HAP-1 (cell line): ENCODE results near the gene TSPYL6.
"Not testable (repeated sequence)": the region's sequence is repeated elsewhere in the genome, so short reads cannot be mapped to it uniquely, and the experiment has no call there.

Experiments used
- DNase-seq, 2 experiments: peaks; one replicate each; pipeline ENCODE4 v3.0.0-alpha.2; 2016 to 2020; ENCODE audit warnings: low spot score in 2 of 2
- H3K27me3 ChIP-seq: fragments of 250-450 bp; sonication (Bioruptor Pico); 2 replicates; pipeline ENCODE4 v1.5.1; 2020; ENCODE audit warnings: low read depth, mild to moderate bottlenecking, moderate library complexity
- H3K36me3 ChIP-seq: fragments of 250-450 bp; sonication (Bioruptor Pico); replicated peaks from 2 replicates; pipeline ENCODE4 v1.5.1; 2020; ENCODE audit warnings: mild to moderate bottlenecking
- H3K4me1 ChIP-seq: fragments of 250-450 bp; sonication (Bioruptor Pico); 2 replicates; pipeline ENCODE4 v1.5.1; 2020; ENCODE audit warnings: mild to moderate bottlenecking
- H3K4me3 ChIP-seq: fragments of 250-450 bp; sonication (Bioruptor Pico); 2 replicates; pipeline ENCODE4 v1.5.1; 2020; ENCODE audit warnings: mild to moderate bottlenecking, moderate library complexity
- H3K9me3 ChIP-seq: fragments of 250-450 bp; sonication (Bioruptor Pico); 2 replicates; pipeline ENCODE4 v1.5.1; 2020; ENCODE audit warnings: mild to moderate bottlenecking, moderate library complexity
- in situ Hi-C: fragments of 300-500 bp; cut with MboI; formaldehyde crosslinking; loops from 3 replicates; pipeline ENCODE4 v1.14.3; 2020; ENCODE audit warnings: low sequenced_read_pairs, inconsistent platforms, mixed read lengths

Gene TSPYL6

DNA sequence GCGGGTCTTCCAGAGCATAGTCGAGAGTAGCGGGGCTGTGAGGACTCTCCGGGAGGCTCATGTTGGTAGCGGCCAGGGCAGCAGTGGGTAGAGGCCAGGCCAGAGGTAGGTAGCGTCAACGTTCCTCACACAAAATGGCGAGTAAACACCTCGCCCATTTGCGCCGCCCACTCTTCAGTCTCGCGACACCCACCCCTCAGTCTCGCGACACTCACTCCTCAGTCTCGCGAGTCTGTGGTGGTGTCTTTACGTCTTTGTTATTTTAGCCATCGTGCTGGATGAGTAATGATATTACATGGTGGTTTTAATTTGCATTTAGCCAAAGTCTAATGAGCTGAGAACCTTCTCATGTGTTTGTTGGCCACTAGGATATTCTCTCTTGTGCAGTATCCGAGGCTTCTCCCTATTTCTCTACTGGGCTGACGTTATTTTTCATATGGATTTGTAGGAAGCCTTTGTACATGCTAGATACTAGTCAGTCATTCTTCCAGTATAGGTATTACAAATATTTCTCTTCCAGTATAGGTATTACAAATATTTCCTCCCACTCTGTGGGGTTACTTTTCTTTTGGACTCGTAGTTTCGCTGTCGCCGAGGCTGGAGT, at the start of gene TSPYL6:
TSS of gene TSPYL6 (minus strand) at position 139 of the 604 bp plus-strand sequence. CDS start at position 61, 78 bp downstream.
- Histone ChIP-seq H3K27me3 (no peaks in the 10 kb centered on the region), H3K36me3 (no peaks in the 10 kb centered on the region), H3K4me1 (peaks cover 3% of the 10 kb centered on the region; the same call in 1 of the 2 replicates), H3K4me3 (no peak within 1 kb of the TSS), H3K9me3 (no peaks in the 10 kb centered on the region)
- in situ Hi-C loops = no loop called here
- DNase-seq = no peak

DNA sequence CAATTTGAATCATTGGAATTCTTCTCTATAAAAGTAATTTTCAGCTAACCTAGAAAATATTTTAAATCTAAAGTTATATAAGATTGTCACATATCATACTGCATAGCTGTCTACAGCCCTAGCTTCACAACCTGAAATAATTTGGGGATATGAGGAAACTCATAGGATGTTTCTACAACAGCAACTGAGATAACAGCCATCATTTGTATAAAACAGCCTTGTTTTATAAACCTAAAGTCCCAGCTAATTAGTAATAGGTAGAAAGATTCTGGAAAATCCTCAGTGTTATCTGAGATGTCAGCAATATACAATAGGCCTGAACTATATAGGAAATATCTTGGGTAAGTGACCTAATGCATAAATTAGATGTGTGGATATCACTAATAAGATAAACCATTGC, 47.6 kb upstream of the TSPYL6 start:
- Histone ChIP-seq H3K4me3 (no peak overlapping the region), H3K27me3 (no peaks in the 10 kb centered on the region), H3K9me3 (no peaks in the 10 kb centered on the region), H3K36me3 (no peaks in the 10 kb centered on the region), H3K4me1 (no peaks in the 10 kb centered on the region)
- in situ Hi-C loops = no loop called here
- no peak for DNase-seq

GRCh38 chr2:54298514-54298913, 42.5 kb upstream of the TSPYL6 start:
- DNase-seq = no peak
- no peak overlapping the region for H3K4me3 ChIP-seq

DNA sequence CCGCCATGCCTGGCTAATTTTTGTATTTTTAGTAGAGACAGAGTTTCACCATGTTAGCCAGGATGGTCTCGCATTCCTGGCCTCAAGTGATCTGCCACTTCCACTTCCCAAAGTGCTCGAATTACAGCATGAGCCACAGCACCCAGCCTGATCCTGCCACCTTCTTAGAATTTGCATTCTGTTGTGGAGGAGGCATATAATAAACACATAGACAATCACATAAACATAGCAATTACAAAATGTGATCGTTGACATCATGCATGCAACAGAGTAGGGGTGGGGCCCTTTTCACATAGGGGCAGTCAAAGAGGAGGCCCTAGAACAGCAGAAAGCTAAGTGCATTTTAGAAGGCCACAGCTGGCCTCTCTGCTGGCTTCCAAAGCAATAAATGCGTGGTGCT, 39.9 kb upstream of the TSPYL6 start:
- no peak for DNase-seq
- H3K4me3 ChIP-seq = no peak overlapping the region
- in situ Hi-C loops = no loop called here
- peaks cover 5% of the 10 kb centered on the region for H3K4me1 ChIP-seq
- H3K27me3 ChIP-seq = no peaks in the 10 kb centered on the region
- no peaks in the 10 kb centered on the region for H3K9me3 ChIP-seq
- no peaks in the 10 kb centered on the region for H3K36me3 ChIP-seq

More at GRCh38 chr2:54298514-54298913, 42.5 kb upstream of the TSPYL6 start:
- Histone ChIP-seq H3K9me3 (no peaks in the 10 kb centered on the region), H3K4me1 (no peaks in the 10 kb centered on the region), H3K27me3 (no peaks in the 10 kb centered on the region), H3K36me3 (no peaks in the 10 kb centered on the region)
- in situ Hi-C loops = no loop called here

GRCh38 chr2:54294665-54295064, 38.6 kb upstream of the TSPYL6 start:
- peaks cover 11% of the 10 kb centered on the region for H3K4me1 ChIP-seq
- H3K36me3 ChIP-seq, in situ Hi-C loops, H3K4me3 ChIP-seq, DNase-seq, H3K9me3 ChIP-seq, H3K27me3 ChIP-seq: not testable (repeated sequence)

DNA sequence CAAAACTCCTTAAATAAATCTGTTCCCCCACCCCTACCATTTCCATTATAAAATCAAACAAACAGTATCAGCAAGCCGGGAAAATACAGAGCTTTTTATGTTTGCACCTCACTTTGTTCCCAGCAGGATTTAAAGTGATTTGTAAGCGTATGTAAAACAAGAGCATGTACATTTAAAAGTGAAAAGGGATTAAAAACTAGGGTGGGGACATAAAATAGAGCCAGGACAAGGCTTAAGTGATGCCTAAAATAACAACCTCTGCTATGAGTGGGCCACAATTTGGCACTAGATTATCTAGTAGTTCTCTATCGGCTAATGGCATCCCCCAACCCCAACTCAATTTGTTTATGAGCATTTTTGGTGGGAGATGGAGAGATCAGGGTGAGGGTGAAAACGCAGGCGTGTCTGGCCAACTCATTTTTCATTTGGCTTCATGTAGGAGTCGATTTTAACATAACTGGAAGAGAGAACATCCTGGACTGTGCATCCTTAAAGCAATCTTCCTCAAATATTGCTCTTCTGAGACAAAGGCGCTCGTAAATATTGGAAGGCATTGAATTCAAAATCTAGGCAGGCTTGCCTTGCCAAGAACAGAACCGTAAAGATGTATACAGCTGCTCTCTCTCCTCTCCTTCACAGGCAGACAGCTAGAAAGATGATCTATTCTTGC, 34.5 kb upstream of the TSPYL6 start:
- no peaks in the 10 kb centered on the region for H3K27me3 ChIP-seq
- H3K4me3 ChIP-seq = peak overlapping the region; percentile 30
- no peaks in the 10 kb centered on the region for H3K36me3 ChIP-seq
- peaks cover 24% of the 10 kb centered on the region for H3K4me1 ChIP-seq
- H3K9me3 ChIP-seq = no peaks in the 10 kb centered on the region
- DNase-seq = peak; percentile 50 to 96
- in situ Hi-C loops = no loop called here

- peak; percentile 76 for DNase-seq
- Histone ChIP-seq H3K36me3 (no peaks in the 10 kb centered on the region), H3K9me3 (no peaks in the 10 kb centered on the region), H3K4me1 (peaks cover 24% of the 10 kb centered on the region), H3K27me3 (no peaks in the 10 kb centered on the region), H3K4me3 (peak overlapping the region; percentile 30)
- in situ Hi-C loops = no loop called here
Observed at GRCh38 chr2:54289917-54290316, 33.9 kb upstream of the TSPYL6 start.

- no peaks in the 10 kb centered on the region for H3K27me3 ChIP-seq
- H3K4me1 ChIP-seq = peaks cover 24% of the 10 kb centered on the region
- DNase-seq = no peak
- no peaks in the 10 kb centered on the region for H3K9me3 ChIP-seq
- H3K36me3 ChIP-seq = no peaks in the 10 kb centered on the region
- in situ Hi-C loops = no loop called here
- H3K4me3 ChIP-seq = no peak overlapping the region
Observed at GRCh38 chr2:54287532-54287931, 31.5 kb upstream of the TSPYL6 start.

- in situ Hi-C loops = no loop called here
- no peak for DNase-seq
- no peak overlapping the region for H3K4me3 ChIP-seq
- H3K36me3 ChIP-seq = no peaks in the 10 kb centered on the region
- no peaks in the 10 kb centered on the region for H3K9me3 ChIP-seq
- H3K4me1 ChIP-seq = peaks cover 14% of the 10 kb centered on the region
- peaks cover 3% of the 10 kb centered on the region; the same call in 1 of the 2 replicates for H3K27me3 ChIP-seq
Observed at GRCh38 chr2:54285451-54285850, 29.4 kb upstream of the TSPYL6 start.

DNA sequence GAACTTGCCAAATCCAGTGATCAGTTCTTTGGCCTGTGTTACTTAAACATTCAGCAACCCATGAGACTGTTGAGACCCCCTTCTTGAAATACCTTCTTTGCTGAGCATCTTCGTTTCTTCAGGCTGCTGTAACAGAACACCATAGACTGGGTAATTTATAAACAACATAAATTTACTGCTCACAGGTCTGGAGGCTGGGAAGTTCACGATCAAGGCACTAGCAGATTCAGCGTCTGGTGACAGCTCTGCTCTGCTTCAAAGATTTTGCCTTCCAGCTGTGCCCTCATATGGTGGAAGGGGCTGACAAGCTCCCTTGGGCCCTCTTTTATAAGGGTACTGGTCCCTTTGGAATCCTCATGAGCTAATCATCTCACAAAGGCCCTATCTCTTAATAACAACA, 28.8 kb upstream of the TSPYL6 start:
- H3K4me3 ChIP-seq = no peak overlapping the region
- in situ Hi-C loops = no loop called here

GRCh38 chr2:54279385-54279784, 23.4 kb upstream of the TSPYL6 start:
- H3K9me3 ChIP-seq = no peaks in the 10 kb centered on the region
- DNase-seq = no peak
- H3K27me3 ChIP-seq = peaks cover 3% of the 10 kb centered on the region; the same call in 1 of the 2 replicates
- in situ Hi-C loops = no loop called here
- H3K36me3 ChIP-seq = no peaks in the 10 kb centered on the region
- no peak overlapping the region for H3K4me3 ChIP-seq
- no peaks in the 10 kb centered on the region for H3K4me1 ChIP-seq

More for the DNA sequence above, 28.8 kb upstream of the TSPYL6 start:
- Histone ChIP-seq H3K36me3 (no peaks in the 10 kb centered on the region), H3K4me1 (peaks cover 14% of the 10 kb centered on the region), H3K27me3 (peaks cover 3% of the 10 kb centered on the region; the same call in 1 of the 2 replicates), H3K9me3 (no peaks in the 10 kb centered on the region)
- DNase-seq = no peak

DNA sequence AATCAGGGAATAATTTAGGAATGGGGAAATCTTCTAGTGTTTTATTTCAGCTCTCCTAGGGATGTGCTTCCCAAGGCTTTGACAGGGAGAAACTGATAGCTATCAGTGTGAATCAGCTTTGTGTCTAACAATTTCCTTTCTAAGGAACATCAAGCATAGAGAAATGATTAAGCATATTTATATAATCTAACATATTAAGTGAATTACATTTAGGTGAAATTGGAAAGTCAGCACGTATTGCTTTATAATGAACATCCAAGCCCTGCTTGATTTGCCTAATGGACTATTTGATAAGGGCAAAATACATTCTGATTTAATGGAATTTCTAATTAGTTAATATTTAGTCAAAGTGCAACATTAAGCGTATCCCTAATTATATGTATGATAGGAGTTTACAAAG, 19.5 kb upstream of the TSPYL6 start:
- Histone ChIP-seq H3K9me3 (no peaks in the 10 kb centered on the region), H3K4me1 (no peaks in the 10 kb centered on the region), H3K4me3 (no peak overlapping the region), H3K36me3 (no peaks in the 10 kb centered on the region), H3K27me3 (no peaks in the 10 kb centered on the region)
- in situ Hi-C loops = no loop called here
- no peak for DNase-seq

DNA sequence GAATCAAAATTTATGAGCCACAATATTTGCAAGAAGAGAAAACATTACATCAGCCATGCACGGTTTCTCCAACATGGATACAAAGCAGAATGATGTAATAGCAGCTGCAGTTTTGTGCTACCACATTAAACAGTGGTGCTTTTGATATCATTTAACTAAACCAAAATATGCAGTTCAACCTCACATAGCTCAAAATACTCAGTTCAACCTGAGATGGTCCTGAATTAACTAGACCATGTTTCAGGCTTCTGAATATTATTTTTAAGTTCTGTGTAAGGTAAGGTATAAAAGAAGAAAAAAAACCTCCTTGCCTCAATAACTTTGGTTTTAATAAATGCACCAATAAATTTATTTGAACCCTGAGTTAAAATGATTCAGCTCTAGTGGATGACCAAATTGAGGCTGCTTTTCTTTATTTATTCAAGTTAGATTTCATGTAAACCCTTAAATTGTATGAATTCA, 18.8 kb upstream of the TSPYL6 start:
- H3K27me3 ChIP-seq = no peaks in the 10 kb centered on the region
- in situ Hi-C loops = no loop called here
- H3K4me3 ChIP-seq = no peak overlapping the region
- DNase-seq = no peak
- no peaks in the 10 kb centered on the region for H3K9me3 ChIP-seq
- no peaks in the 10 kb centered on the region for H3K4me1 ChIP-seq
- no peaks in the 10 kb centered on the region for H3K36me3 ChIP-seq

- H3K4me3 ChIP-seq = no peak overlapping the region
- no peaks in the 10 kb centered on the region for H3K36me3 ChIP-seq
- no peaks in the 10 kb centered on the region for H3K4me1 ChIP-seq
- H3K27me3 ChIP-seq = no peaks in the 10 kb centered on the region
- H3K9me3 ChIP-seq = no peaks in the 10 kb centered on the region
- DNase-seq = no peak
- in situ Hi-C loops = no loop called here
Observed at GRCh38 chr2:54271843-54272627, 16.0 kb upstream of the TSPYL6 start.
